CD4-positive, alpha-beta T cell treated with Interleukin-12 subunit alpha and Interleukin-12 subunit beta, for 1 hour (primary cell): ENCODE measurements around the gene PTPN18.
"Not testable (repeated sequence)": the region's sequence is repeated elsewhere in the genome, so short reads cannot be mapped to it uniquely, and the experiment has no call there.

Experiments
- DNase-seq: peaks from one replicate; pipeline ENCODE4 v3.0.0-alpha.2; 2020

The PTPN18 gene, protein sequence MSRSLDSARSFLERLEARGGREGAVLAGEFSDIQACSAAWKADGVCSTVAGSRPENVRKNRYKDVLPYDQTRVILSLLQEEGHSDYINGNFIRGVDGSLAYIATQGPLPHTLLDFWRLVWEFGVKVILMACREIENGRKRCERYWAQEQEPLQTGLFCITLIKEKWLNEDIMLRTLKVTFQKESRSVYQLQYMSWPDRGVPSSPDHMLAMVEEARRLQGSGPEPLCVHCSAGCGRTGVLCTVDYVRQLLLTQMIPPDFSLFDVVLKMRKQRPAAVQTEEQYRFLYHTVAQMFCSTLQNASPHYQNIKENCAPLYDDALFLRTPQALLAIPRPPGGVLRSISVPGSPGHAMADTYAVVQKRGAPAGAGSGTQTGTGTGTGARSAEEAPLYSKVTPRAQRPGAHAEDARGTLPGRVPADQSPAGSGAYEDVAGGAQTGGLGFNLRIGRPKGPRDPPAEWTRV

GRCh38 chr2:130355578-130356431, at the start of gene PTPN18:
Gene PTPN18 (plus strand): TSS chr2:130356056. CDS start chr2:130356108, 52 bp downstream.
- peak; percentile 67 for DNase-seq

- DNase-seq: no peak
Observed at GRCh38 chr2:130307850-130308249, 48.0 kb upstream of the PTPN18 start.

GRCh38 chr2:130310881-130311280, 45.0 kb upstream of the PTPN18 start:
- no peak for DNase-seq

DNA sequence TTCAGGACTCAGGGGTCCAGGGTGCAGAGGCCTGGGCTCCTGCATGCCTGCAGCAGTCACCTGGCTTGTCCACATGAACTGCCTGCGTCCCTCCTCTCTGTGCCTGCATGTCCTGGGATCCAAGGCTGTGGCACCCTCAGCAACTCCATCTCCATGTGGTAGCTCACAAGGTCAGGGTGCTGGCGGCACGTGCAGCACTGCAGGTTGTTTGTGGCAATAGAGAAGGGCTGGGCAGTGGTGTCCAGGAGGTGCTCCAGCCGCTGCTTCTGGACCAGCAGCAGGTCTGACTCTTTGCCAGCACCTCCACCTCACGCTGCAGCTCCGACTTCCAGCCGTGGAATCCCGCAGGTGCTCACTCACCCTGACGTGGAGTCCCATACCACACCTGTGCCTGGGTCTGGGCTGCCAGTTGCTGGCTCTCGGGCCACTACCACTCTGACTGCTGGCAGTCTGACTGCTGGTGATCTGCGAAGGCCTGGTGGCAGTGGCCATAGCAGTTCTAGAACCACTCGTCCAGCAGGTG, 42.0 kb upstream of the PTPN18 start:
- no peak for DNase-seq

- DNase-seq: no peak
Observed at GRCh38 chr2:130314377-130314776, 41.5 kb upstream of the PTPN18 start.

GRCh38 chr2:130316596-130316995, 39.3 kb upstream of the PTPN18 start:
- no peak for DNase-seq

DNA sequence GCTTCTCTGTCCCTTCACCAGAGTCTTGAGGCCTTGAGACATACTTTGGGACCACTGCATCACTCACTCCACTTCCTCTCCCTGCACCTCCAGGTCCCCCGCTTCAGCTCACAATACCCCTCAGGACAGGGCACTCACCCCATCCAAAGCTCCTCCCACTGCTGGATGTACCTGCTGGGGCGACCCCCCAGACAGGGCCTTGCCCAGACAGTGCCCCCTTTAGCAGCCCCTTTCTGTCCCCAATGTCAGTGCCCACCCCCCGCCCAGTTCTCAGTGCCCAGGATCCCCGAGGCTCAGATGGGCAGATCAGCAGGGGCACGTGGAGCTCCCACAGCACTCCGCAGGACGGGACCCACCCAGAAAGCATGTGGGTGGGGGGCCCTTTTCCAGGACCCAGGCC, 37.0 kb upstream of the PTPN18 start:
- no peak for DNase-seq

DNA sequence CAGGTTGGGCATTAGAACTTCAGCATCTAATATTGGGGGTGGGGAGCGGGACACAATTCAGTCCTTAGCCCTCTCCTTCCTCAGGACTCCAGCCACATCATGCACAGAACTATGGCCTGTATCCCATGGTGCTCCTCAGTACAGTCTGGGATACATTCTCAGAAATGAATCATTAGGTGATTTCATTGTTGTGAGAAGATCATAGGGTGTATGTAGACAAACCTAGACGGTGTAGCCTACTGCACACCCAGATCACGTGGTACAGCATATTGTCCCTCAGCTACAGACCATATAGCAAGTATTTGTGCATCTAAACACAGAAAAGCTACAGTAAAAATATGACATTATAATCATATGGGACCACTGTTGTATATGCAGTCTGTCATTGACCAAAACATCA, 36.3 kb upstream of the PTPN18 start:
- DNase-seq: no peak

GRCh38 chr2:130327703-130328527, 27.9 kb upstream of the PTPN18 start:
- DNase-seq: no peak

DNA sequence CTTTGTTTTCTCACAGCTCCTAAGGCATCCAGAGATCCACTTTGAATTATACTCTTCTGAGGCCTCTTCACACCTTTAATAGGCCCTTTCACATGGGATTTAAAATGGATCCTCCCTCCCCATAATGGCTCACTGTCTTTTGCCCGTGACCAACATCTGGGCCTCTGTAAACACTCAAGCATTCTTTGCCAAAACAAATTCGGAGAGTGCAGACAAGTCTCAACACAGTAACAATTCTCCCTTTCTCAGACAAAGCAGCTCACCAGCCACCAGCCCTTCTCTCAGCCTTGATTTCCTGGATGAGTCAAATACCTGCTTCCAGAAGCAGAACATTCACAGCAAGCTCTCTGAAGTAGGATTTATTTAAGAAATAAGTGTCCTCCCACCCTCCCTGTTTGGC, 27.1 kb upstream of the PTPN18 start:
- no peak for DNase-seq

- DNase-seq: peak; percentile 70
Observed at GRCh38 chr2:130332271-130333073, 23.4 kb upstream of the PTPN18 start.

GRCh38 chr2:130333253-130333652, 22.6 kb upstream of the PTPN18 start:
- DNase-seq: not testable (repeated sequence)

GRCh38 chr2:130334026-130334425, 21.8 kb upstream of the PTPN18 start:
- DNase-seq: no peak

- no peak for DNase-seq
Observed at GRCh38 chr2:130335226-130335625, 20.6 kb upstream of the PTPN18 start.

DNA sequence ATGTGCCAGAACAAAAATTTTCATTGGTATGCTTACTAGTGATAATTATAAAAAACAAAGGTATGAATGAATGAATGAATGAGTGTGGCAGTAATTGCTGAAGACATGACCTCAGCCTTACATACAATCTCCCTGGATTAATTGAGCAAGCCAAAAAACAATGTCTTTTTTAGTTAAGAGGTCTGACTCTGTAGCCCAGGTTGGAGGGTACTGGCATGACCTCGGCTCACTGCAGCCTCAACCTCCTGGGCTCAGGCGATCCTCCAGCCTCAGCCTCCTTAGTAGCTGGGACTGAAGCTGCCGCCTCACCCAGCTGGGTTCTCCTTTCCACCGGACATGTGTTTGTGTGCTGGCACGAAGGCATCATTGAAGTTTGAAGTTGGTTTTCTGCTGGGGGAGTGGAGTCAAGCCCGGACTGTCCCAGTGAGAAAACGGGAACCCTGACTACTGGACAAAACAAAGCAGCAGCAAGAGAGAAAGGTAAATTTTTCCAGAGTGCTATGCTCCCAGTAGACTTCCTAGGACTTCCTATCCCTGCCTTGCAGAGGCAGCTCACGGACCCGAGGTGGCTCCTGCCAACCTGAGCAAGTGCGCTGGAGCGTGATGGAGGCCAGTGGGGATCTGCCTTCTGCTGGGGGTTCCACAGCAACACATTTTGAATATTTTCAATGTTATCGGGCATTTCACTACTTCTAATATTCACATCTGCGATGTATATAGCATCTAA, 19.5 kb upstream of the PTPN18 start:
- no peak for DNase-seq

GRCh38 chr2:130336877-130337734, 18.8 kb upstream of the PTPN18 start:
- DNase-seq: peak; percentile 45

DNA sequence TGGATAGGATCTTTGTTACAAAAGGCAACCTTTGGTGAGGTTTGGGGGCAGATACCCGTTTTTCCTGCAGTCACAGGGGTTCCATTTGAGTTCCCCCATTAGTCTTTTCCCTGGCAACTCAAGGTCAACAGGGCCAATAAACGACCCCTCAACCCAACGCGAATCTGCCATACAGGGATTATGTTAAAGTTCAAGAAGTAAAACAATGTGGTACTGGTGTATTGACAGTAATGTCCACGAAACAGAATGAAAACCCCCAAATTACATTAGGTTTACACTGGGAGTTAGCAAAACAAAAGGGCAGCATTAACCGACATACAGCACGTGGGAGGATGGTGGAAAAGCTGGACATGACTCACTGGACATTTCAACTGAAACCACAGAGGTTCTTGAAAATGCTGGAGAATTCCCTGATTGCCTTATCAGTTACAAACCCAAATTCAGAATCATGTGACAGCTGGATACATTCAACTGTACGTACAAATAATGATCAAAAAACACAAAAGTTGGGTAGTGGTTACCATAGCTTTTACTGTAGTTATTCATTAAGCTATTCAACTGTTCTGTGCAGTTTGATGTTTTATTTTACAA, 18.0 kb upstream of the PTPN18 start:
- no peak for DNase-seq

DNA sequence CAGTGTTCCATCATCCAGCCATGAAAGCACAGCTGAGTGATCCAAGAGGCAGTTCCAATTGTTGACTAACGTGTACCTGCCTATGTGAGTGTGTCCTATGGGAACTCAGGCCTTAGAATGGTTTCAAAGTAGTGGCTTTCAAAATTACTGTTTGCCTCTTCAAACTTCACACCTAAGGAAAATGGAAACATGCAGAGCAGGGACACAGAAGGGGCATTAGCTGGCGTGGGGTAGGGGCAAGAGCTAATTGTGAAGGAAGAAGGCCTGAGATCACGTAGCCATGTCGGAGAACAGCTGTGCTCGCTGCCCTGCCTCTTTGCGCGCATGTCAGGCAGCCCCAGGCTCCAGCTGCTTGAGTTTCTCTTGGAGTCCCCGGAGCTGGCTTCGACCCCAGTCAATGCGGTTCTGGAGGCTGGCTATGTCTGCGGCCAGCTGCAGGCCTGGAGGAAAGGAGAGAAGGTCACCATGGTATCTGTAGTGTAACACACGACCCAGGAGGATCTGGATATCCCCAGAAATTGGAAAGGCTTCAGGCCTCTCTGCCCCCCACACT, 17.0 kb upstream of the PTPN18 start:
- no peak for DNase-seq
